Body of pancreas (tissue), 4 donors: ENCODE data around the gene FHAD1. TPM values are rescaled to one million over a fixed set of nuclear protein-coding genes. Genes with fewer than 3 reads are reported as not detected.

Experiments used
- ATAC-seq: fragments of 150-250 bp; one replicate; pipeline ENCODE4 v1.9.1; 2016
- DNase-seq, 4 donors: peaks; one replicate each; pipeline ENCODE4 v3.0.0-alpha.2; 2019
- H3K27ac ChIP-seq, 4 donors: fragments of 200-600 bp; sonication (generic); 1 replicate in 3 of 4; 2 replicates in 1 of 4; pipeline versions ENCODE4 v1.5.1 to v1.6.1; 2016 to 2019; ENCODE audit warnings: mild to moderate bottlenecking in 1 of 4, mixed read lengths in 1 of 4, moderate library complexity in 1 of 4
- H3K27me3 ChIP-seq, 2 donors: fragments of 200-600 bp; sonication (generic); one replicate each; pipeline ENCODE4 v1.6.0; 2016; ENCODE audit warnings: mild to moderate bottlenecking in 1 of 2
- H3K36me3 ChIP-seq, 2 donors: fragments of 200-600 bp; sonication (generic); replicated peaks in 1 of 2; 2 replicates each; pipeline ENCODE4 v1.5.1; 2016; ENCODE audit warnings: low read depth in 2 of 2; ENCODE audit not compliant: insufficient read depth in 1 of 2
- H3K4me1 ChIP-seq: fragments of 200-600 bp; sonication (generic); one replicate; pipeline ENCODE4 v1.6.0; 2016
- H3K4me3 ChIP-seq, 2 donors: fragments of 200-600 bp; sonication (generic); 1 replicate in 1 of 2; 2 replicates in 1 of 2; pipeline ENCODE4 v1.5.1; 2016 to 2019
- H3K9me3 ChIP-seq, 3 donors: fragments of 200-600 bp; sonication (generic); 1 replicate in 2 of 3; 2 replicates in 1 of 3; pipeline ENCODE4 v1.5.1; 2016
- CTCF ChIP-seq, 7 experiments: fragments of 450-650 bp in 4 of 7; fragments of 200-600 bp in 3 of 7; sonication (generic) in 3 of 7; IDR thresholded peaks; one replicate each; pipeline ENCODE4 v1.5.1; 2016 to 2019; ENCODE audit warnings: antibody characterized with exemption in 7 of 7
- POLR2A ChIP-seq, 3 donors: fragments of 450-650 bp; IDR thresholded peaks; one replicate each; pipeline ENCODE4 v1.6.1; 2016; ENCODE audit warnings: antibody characterized with exemption in 3 of 3, mild to moderate bottlenecking in 2 of 3
- WGBS, 2 donors: methylation state at CpG; one replicate each; pipeline ENCODE4 v1.1.5; 2017; 5-methylcytosine and 5-hydroxymethylcytosine counted together
- intact Hi-C: fragments of 100-400 bp; cut with DNase I; formaldehyde crosslinking; loops from one replicate; pipeline ENCODE4 v1.15.1; 2023
- total RNA-seq, 2 donors: library from RNA; depleted of rRNA; stranded (reverse); fragments of >200 nt; gene quantifications; one replicate each; pipeline ENCODE4 v1.1.0, GENCODE V29; 2016

Gene FHAD1
- total RNA-seq, 2 donors from 2014 or later, result 2.9 to 4.9 TPM

GRCh38 chr1:15435239-15436077, 188.4 kb downstream of the FHAD1 start:
- H3K27me3 ChIP-seq, result no peaks in the 10 kb centered on the region

DNA sequence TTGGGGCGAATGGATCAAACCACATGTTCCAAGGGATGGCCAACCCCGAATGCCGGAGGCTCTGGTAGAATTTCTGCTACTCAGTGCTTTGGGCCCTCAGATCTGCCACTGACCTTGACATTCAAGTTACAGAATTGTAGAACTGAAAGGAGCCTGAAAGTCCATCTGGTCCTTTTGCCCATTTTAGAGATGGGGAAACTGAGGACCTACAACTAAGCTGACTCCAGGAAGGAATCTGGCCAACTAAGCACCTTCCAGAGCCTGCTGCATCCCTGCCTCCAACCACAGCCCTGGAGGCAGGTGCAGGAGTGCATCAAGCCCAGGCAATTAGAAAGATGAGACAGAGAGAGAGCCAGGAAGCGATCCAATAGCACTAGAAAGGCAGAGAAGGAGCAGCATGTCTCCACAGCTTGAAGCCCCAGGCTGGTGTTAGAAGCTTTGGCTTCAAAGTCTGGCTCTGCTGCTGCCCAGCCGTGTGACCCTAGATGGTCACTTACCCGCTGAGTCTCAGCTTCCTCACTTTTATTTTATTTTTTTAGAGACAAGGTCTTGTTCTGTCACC, 189.9 kb downstream of the FHAD1 start:
- Histone ChIP-seq H3K36me3 (no peaks in the 10 kb centered on the region), H3K27ac (peak overlapping the region in 3 of 4 donors; percentile 86 to 96 (median 90)), H3K9me3 (no peaks in the 10 kb centered on the region), H3K4me1 (peaks cover 66% of the 10 kb centered on the region), H3K27me3 (no peaks in the 10 kb centered on the region), H3K4me3 (no peak overlapping the region)
- intact Hi-C loops, result no loop called here
- DNase-seq (no peak), ATAC-seq (no peak)
- no peak for TF ChIP-seq CTCF (IDR thresholded peaks at IDR 0.05)
- no peak for TF ChIP-seq POLR2A (IDR thresholded peaks at IDR 0.05)
- 79 to 91% methylated on average over 6 of the region's 6 CpGs for WGBS, 2 donors

More at GRCh38 chr1:15435239-15436077, 188.4 kb downstream of the FHAD1 start:
- no peaks in the 10 kb centered on the region for H3K9me3 ChIP-seq
- intact Hi-C loops, result no loop called here
- TF ChIP-seq POLR2A (IDR thresholded peaks at IDR 0.05) (no peak), CTCF (IDR thresholded peaks at IDR 0.05) (no peak)
- whole genome bisulfite sequencing, 2 donors, result 75 to 83% methylated on average over 16 to 17 of the region's 17 CpGs
- no peak for ATAC-seq
- peaks cover 78% of the 10 kb centered on the region for H3K4me1 ChIP-seq
- H3K4me3 ChIP-seq, result no peak overlapping the region
- peak in 2 of 4 donors; percentile 48 to 56 for DNase-seq
- no peaks in the 10 kb centered on the region for H3K36me3 ChIP-seq
- peak overlapping the region; percentile 45 to 96 (median 90) for H3K27ac ChIP-seq

GRCh38 chr1:15439325-15439724, 192.3 kb downstream of the FHAD1 start:
- DNase-seq, result no peak
- no peak for TF ChIP-seq CTCF (IDR thresholded peaks at IDR 0.05)
- no peak for TF ChIP-seq POLR2A (IDR thresholded peaks at IDR 0.05)
- H3K4me3 ChIP-seq, result peak overlapping the region; percentile 2 to 37
- no peak for ATAC-seq
- intact Hi-C loops, result no loop called here
- peak overlapping the region; percentile 83 to 96 (median 88) for H3K27ac ChIP-seq
- WGBS, 2 donors, result 33 to 52% methylated on average over 14 of the region's 14 CpGs
- H3K4me1 ChIP-seq, result peaks cover 62% of the 10 kb centered on the region
- no peaks in the 10 kb centered on the region for H3K36me3 ChIP-seq
- H3K27me3 ChIP-seq, result no peaks in the 10 kb centered on the region
- H3K9me3 ChIP-seq, result no peaks in the 10 kb centered on the region

DNA sequence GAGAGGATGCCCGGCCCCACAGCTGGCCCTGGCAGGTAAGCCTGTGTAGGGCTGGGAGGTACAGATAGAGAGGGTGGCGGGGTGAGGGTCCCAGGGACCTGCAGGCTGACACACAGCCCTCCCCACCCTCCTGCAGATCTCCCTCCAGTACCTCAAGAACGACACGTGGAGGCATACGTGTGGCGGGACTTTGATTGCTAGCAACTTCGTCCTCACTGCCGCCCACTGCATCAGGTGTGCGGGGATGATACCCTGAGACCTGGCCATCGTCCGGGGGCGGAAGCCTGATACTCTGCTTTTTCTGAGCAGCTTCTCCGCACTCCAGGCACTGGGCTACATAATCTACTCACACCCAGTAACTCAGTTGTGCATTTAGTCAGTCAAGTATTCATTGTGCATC, 193.3 kb downstream of the FHAD1 start:
- Histone ChIP-seq H3K27ac (peak overlapping the region; percentile 77 to 96 (median 88)), H3K9me3 (no peaks in the 10 kb centered on the region), H3K4me1 (peaks cover 55% of the 10 kb centered on the region), H3K4me3 (peak overlapping the region; percentile 2 to 37), H3K36me3 (no peaks in the 10 kb centered on the region), H3K27me3 (no peaks in the 10 kb centered on the region)
- no peak for ATAC-seq
- WGBS, 2 donors, result 40 to 51% methylated on average over 10 to 13 of the region's 13 CpGs
- peak in 2 of 4 donors; percentile 38 to 55 for DNase-seq
- intact Hi-C loops, result no loop called here
- TF ChIP-seq CTCF (IDR thresholded peaks at IDR 0.05), result no peak
- TF ChIP-seq POLR2A (IDR thresholded peaks at IDR 0.05), result peak in 2 of 3 donors; percentile 14 to 43
